ENCODE data around the gene CTSK.

- TF ChIP-seq EP300 (IDR thresholded peaks at IDR 0.05) (no peak), POLR2A (IDR thresholded peaks at IDR 0.05) (no peak), CTCF (IDR thresholded peaks at IDR 0.05) (no peak)
Measured at GRCh38 chr1:150796374-150796773, 11.7 kb downstream of the CTSK start.

All from tibial nerve (tissue), 4 donors.